Ishikawa (cell line): ENCODE measurements around the gene POLR3E.

ENCODE experiments used
- CEBPB ChIP-seq: IDR thresholded peaks from 2 replicates; pipeline ENCODE4 v1.6.1; 2012
- EGR1 ChIP-seq: IDR thresholded peaks from 2 replicates; pipeline ENCODE4 v1.6.1; 2012
- NFIC ChIP-seq: IDR thresholded peaks from 2 replicates; pipeline ENCODE4 v1.6.1; 2012
- RAD21 ChIP-seq: IDR thresholded peaks from 2 replicates; pipeline ENCODE4 v1.6.1; 2012; ENCODE audit warnings: low read depth
- USF1 ChIP-seq: IDR thresholded peaks from 2 replicates; pipeline ENCODE4 v1.6.1; 2012
- YY1 ChIP-seq: IDR thresholded peaks from 2 replicates; pipeline ENCODE4 v1.6.1; 2012; ENCODE audit warnings: low read depth
- ZBTB7A ChIP-seq: IDR thresholded peaks from 2 replicates; pipeline ENCODE4 v1.6.1; 2012; ENCODE audit warnings: low read depth
- TF ChIP-seq, protein P1 (sequence below): IDR thresholded peaks from 2 replicates; pipeline ENCODE4 v1.6.1; 2012
- TF ChIP-seq, protein P2 (sequence below): IDR thresholded peaks from 2 replicates; pipeline ENCODE4 v1.6.1; 2012; ENCODE audit warnings: low read depth, mild to moderate bottlenecking

DNA sequence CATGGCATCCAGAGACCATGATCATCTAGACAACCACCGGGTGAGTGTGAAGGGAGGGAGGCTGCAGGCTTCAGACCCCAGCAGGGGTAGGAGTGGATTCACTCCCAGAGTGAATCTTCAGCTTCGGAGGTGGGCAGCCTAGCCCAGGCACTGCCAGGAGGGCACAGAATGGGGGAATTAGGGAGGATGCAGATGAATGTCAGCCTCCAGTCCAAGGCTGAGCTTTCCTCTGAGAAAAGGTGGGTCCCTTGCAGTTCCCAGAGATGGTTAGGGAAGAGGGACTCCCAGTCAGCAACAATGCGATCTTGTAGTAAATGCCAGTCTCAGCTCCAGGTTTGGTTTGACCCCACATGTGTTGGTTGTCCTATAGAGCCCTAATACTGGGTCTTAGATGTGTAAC lies 36.7 kb upstream of the POLR3E start:
- no peak for TF ChIP-seq NFIC
- TF ChIP-seq, protein P1, sequence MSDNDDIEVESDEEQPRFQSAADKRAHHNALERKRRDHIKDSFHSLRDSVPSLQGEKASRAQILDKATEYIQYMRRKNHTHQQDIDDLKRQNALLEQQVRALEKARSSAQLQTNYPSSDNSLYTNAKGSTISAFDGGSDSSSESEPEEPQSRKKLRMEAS, result no peak
- no peak for TF ChIP-seq USF1
- TF ChIP-seq ZBTB7A, result no peak
- TF ChIP-seq, protein P2, sequence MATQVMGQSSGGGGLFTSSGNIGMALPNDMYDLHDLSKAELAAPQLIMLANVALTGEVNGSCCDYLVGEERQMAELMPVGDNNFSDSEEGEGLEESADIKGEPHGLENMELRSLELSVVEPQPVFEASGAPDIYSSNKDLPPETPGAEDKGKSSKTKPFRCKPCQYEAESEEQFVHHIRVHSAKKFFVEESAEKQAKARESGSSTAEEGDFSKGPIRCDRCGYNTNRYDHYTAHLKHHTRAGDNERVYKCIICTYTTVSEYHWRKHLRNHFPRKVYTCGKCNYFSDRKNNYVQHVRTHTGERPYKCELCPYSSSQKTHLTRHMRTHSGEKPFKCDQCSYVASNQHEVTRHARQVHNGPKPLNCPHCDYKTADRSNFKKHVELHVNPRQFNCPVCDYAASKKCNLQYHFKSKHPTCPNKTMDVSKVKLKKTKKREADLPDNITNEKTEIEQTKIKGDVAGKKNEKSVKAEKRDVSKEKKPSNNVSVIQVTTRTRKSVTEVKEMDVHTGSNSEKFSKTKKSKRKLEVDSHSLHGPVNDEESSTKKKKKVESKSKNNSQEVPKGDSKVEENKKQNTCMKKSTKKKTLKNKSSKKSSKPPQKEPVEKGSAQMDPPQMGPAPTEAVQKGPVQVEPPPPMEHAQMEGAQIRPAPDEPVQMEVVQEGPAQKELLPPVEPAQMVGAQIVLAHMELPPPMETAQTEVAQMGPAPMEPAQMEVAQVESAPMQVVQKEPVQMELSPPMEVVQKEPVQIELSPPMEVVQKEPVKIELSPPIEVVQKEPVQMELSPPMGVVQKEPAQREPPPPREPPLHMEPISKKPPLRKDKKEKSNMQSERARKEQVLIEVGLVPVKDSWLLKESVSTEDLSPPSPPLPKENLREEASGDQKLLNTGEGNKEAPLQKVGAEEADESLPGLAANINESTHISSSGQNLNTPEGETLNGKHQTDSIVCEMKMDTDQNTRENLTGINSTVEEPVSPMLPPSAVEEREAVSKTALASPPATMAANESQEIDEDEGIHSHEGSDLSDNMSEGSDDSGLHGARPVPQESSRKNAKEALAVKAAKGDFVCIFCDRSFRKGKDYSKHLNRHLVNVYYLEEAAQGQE, result no peak
- no peak for TF ChIP-seq RAD21
- TF ChIP-seq CEBPB, result no peak
- TF ChIP-seq YY1, result no peak
- no peak for TF ChIP-seq EGR1
